ENCODE results near the gene ADCY1.

Gene ADCY1

DNA sequence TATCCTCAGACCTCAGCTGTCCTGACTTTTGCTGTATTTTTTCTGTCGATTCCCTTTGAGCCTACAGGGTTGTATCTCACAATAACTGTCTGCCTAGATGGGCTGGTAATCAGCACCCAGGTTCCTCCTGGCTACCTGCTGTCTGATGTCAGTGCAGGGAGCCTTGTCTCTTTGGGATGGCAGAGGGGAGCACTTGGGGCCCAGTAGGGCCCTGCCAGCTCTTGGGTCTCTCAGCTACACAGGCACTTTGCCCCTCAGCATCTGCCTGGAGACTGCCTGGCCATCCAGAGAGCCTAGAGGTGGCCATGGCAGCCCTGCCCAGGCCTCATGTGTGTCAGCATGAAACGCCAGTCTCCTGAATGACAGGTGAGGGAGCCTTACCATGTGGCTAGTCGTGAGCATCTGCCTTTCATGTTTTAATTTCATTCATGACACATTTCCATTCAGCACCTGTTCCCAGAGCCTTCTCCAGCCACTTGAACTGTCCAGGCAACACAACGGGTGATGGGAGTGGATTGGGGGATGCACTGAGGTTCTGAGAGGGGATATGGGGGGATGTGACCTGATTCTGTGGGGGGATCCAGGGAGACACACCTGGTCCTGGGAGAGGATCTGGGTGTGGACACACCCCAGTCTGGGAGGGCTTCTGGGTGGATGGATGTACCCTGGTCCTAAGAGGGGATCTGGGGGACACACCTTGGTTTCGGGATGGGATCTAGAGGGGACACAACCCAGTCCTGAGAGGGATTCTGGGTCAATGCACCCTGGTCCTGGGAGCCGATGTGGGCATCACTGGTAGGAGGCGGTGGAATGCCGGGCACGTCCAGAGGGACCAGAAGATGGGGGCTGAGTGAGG lies 21.9 kb downstream of the ADCY1 start:
- no peak for DNase-seq

DNA sequence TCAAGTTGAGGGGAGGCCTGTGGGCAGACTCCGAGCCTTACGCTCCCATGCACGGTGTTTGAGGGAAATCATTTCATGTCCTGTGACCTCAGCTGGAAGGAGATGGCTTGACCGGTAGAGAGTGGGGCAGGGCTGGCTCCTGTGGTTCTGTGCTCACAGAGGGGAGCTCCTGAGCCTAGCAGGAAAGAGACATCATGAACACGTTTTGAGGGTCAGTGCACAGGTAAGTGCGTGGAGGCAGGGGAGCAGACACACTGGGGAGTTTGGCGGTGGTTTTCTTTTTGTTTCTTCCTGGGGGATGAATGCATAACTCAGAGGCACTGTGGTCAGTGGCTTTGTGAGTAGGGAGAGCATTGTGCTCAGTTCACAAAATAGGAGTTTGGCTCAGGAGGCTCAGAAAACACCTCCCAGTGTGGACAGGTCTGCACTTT lies 22.5 kb downstream of the ADCY1 start:
- no peak for DNase-seq

DNA sequence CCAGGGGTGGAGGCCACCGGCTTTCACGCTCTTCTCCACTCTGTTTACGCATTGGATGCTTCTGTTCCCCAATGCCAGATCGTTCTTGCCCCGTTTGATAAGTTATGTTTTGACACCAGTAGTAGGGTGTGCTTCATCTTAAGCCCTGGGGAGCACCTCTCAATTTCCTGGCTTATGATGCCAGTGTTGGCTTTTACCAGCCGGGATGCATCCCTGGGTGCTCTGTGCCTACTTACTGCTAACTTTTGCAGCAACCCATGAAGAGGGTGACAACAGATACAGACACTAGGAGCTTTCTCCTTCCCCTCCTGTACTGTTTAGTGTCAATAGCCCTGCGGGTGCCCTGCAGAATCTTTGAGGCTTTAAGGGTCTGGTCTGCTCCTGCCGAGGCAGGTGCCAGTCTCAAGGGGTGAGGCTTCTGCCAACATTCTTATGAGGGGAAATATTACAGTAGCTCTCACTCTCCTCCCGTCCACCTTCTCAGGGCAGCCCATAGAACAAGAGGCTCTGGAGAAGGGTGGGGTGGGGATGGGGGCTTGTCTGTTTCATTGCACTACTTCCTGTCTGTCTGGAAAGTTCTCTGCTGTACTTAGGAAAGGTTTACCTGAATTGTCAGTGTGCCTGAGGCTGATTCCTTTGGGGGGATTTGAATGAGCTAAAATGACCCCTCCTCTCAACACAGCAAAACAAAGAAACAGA lies 23.3 kb downstream of the ADCY1 start:
- no peak for DNase-seq

DNA sequence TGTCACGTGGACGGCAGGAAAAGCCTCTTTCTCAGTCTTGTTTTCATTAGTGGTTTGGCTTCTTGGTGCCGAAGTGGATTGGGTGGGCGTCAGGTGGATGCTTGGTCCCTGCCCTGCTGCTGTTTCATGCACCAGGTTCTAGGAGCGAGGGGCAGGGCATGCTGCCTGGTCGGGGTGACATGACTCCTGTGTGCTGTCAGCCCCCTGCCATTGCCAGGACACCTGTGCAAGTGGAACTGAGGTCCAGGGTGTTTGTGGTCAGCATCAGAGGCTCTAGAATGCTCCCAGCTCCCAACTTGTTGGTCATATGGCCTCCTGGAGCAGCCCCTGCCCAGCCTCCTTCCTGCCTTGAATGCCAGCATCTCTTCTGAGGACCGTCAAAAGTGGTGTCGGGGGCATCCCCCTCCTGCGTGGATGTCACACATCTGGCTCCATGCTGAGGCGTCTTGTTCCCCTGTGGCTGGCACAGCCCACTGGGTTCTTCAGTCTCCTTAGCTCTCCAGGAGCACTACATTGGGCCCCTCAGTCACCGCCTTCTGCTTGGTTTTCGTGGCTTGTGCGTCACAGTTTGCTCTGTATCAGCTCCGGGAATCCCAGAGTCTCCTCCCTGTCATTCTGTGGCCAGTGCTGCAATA lies 24.8 kb downstream of the ADCY1 start:
- no peak for DNase-seq

DNA sequence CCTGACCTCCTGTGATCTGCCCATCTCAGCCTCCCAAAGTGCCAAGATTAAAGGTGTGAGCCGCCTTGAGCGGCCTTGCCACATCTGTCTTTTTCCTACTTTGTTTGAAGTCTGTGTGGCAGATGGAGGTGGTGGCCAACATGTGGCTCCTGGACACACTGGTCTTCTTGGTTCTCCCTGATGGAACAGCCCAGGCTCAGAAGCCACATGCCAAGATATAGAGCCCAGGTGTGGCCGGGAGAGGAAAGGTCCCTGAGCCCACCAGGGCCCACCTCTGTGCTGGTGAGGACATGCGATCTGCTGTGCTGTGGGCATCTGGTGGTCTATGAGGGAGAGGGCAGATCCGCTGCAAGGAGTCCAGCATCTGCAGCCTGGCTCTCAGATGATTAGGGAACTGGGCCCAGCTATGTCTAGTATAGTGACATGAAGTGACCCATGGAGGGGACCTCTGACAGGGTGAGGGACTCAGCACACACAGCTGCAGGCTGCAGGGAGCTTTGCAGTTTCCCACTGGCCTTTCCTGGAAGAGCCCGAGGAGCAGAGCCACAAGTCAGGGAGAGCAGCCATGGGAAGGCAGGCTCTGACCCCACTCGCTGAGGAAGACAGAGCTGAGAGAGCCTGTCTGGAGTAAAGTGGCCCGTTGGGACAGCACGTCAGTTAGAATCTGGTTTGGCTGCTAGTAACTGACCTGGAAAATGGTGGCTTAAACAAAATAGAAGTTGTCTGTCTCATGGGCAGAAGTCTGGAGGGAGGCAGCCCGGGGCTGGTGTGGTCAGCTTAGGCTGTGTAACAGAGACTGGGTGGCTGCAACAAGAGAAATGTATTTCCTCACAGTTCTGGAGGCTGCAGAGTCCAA lies 25.9 kb downstream of the ADCY1 start:
- DNase-seq: no peak

DNA sequence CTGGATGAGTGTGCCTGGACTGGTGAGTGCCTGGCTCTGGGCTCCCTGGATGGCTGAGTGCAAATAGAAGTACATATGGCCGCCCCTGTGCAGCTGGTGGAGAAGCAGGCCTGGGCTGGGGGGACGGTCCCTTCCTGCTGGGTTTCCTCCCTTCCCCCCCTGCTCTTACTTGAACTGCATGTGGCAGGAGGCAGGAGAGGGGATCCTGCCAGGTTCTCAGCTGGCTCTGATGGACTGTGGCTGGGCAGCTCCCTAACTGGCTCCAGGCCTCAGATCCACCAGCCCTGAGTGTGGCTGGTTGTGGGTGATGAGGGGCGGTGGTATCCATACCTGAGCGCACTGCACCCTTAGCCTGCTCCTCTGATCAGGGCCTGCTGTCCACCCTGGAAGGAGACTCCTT lies 26.9 kb downstream of the ADCY1 start:
- no peak for DNase-seq

DNA sequence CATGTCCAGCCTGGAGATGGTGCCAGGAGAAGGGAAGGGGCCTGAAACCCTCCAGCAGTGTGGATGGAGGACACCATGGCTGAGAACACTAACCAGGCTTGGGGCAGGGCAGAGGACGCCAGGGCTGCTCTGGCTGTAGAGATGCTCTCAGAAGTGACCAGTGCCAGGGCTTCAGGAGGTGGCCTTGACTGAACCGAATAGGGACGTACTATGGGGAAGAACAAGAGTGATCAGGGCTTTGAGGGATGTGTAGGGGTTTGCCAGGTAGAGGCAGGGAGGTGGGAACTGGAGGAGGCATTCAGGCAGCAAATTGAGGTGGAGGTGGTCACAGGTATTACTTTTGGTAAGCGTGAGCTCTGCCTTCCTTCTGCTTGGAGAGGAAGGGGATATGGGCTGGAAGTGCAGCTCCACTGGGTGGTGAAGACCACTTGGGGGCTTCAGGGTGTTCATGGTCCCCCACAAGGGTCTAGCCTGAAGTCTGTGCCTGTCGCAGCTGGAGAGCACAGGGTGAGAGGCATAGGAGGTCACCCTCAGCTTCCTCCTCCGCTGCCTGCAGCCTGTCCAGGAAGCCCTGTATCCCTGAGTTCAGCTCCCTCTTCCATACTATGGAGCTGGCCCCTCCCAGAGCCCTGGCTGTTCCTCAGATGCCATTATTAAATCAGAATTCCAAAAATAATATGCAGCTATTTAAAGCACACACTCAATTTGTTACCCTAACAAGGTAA lies 27.8 kb downstream of the ADCY1 start:
- no peak for DNase-seq

DNA sequence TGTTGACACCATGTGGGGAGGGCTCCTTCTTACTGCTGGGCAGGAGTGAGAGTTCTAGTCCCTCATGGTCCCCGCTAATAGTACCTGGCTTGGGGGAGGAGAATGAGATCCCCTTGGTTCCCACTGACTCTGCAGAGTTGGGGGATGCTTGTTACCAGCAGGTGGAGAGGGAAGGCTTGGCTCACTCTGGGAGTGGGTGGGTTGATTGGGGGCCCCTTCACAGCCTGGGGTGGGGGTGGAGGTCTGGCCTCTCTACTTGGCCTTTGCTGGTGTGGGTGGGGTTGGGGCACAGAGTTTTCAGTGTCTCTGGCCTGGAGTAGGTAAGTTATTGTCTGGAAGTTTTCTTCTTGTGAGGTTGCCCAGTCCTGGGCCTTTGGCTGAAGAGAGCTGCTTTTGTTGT lies 31.9 kb downstream of the ADCY1 start:
- DNase-seq: no peak

DNA sequence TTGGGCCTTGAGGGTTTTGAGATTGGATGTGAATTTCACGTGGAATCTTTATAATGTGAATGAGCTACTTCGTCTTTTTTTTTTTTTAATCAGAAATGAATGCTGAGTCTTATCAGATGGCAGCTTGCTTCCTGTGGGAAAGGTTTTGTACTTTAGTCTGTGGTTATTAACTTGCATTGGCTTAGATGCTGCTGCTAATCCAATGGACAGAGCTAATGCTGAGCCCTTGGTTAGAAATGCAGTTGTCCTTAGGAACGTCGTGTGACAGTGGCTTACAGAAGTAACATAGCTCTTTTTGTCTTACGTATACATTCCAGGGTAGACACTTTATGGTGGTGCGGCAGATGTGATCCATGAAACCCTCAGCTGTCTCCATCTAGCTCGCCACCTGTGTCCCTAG lies 32.8 kb downstream of the ADCY1 start:
- no peak for DNase-seq

DNA sequence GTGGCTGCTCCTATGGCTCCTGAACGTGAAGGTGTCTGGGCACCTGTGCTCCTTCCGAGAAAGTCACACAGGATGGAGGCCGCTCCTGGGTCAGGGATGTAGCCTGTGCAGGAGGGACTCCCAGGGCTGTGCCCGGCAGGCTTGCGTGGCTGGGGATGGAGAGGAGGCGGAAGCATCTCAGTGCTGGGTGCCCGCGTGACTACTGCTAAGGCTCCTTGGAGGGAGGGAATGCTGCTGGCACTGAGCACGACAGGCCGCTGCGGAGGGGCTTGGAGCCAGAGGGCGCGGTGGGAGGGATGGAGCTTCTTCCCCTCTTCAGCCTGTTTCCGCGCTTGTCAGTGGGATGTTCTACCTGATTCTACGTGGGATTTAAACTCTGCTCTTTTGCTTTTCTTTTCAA lies 35.0 kb downstream of the ADCY1 start:
- no peak for DNase-seq

DNA sequence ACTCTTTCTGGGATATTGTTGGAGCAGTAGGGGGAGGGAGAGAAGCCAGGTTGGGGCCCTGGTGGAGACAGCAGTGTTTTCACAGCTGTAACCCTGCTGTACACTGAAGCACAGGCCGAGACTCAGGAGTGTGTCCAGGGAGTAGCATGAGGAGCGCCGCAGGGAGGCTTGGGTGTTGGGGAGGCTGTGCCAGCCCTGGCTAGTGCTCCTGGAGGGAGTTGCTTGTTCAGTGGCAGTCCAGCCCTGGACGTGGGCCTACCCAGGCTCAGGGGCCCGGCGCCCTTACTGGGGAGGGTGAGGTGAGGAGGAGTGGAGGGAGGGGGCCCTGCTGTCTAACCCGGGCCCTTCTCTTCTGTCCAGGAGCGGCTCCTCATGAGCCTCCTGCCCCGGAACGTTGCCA lies 35.9 kb downstream of the ADCY1 start:
- no peak for DNase-seq

DNA sequence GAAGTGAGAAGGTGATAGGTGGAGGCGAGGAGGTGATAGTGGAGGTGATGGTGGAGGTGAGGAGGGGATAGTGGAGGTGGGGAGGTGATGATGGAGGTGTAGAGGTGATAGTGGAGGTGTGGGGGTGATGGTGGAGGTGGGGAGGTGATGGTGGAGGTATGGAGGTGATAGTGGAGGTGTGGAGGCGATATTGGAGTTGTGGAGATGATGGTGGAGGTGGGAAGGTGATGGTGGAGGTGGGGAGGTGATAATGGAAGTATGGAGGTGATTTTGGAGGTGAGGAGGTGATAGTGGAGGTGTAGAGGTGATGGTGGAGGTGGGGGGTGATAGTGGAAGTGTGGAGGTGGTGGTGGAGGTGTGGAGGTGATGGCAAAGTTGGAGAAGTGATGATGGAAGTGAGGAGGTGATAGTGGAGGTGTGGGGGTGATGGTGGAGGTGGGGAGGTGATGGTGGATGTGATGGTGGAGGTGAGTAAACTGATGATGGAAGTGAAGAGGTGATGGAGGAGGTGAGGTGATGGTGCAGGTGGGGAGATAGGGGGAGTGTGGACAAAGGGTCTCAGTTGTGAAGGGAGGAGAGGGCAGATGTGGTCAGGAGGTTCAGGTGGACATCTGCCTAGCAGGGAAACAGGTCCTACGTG lies 36.6 kb downstream of the ADCY1 start:
- no peak for DNase-seq

DNA sequence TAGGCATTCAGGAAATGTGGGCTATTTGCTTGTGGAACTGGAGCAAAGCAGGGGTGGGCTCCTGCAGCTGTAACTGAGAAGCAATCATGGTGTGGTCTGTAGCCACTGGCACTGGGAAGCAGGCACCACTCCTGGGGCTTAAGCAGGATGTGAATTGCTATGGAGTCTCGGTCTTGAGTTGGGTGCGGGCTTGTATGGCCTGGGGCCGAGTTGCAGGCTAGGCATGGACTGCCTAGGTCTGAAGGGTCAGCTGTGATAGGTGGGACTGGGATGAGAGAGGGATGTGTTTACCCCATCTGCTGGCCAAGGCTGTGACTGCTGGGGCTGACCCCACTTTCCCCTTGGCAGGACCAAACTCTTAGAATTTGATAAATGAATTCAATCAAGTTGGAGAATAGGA lies 43.0 kb downstream of the ADCY1 start:
- no peak for DNase-seq

DNA sequence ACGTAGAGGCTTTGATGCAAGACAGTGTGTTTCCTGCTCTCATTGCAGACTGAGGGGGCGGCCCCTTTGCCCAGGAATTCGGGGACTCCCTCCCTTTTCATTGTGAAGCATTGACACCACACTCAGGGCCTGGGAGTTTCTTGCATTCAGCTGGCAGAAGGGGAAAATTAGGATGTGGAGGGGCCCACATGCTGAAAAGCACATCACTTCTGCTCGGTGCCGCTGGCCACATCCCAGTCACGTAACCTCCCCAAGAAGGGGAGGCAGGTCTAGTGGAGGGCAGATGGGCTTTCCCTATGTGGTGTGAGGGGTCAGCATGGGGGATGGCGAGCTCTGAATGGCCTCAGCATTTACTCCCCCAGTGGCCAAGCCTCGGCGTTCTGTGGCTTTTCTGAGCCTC lies 47.9 kb downstream of the ADCY1 start:
- DNase-seq: no peak

DNA sequence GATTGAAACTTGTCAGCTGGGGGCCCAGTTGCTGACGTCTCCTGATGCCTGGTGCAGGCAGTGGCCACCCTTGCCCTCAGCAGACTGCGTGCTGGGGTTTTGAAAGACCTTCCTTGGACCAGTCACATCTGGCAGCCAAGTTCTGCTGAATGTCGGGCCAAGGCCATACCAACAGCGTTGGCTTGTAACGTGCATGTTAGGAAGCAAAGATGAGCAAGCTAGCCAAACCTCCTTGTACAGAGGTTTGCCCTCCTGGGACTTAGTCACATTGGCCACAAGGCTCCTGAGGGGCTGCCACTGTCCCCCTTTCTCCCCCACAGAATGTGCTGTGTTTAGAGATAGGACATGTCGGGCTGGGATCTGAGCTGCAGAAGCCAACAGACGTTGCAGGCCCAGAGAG lies 49.0 kb downstream of the ADCY1 start:
- no peak for DNase-seq

DNA sequence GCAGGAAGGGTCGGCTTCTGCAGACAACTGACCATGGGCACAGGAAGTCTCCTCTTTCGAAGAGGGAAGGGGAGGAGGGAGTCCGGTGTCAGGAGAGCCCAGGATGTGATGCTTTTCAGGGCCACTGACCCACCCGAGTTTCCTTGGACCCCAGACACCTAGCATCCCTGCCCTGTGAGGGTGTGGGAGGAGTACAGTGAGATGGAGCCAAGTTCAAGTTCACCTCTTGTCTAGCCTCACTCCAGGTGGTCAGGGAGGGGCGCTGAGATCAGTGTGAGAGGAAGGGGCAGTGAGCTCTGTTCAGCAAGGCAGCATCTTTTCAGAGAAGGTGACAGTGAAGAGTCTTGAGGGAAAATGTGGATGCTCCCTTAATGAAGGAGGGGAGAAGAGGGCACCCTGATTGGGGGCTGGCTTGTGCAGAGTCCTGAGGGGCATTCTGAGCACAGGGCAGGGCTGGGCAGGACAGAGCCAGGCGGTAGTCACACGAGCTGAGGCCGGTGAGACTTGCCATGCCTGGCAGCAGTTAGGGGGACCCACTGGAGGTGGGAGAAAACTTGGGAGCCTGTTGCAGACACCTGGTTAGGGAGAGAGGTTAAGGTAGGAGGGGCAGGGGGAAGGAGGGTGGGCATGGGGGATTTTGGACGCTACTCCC lies 49.7 kb downstream of the ADCY1 start:
- DNase-seq: no peak

DNA sequence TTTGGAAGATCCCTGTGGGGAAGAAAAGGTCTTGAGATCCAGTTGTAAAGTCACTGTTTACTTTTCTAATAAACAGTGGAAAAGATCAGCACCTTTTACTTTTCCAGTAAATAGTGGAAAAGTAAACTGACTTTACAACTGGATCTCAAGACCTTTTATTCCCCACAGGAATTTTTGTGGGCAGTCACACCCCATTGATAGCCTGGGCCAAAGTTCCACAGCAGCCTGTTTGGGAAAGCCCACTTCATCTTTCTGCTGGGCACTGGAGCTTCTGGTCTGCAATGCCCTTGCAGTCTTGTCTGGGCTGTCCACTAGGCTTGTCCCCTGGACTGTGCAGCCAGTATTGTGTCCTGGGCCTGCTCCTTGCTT lies 50.2 kb downstream of the ADCY1 start:
- no peak for DNase-seq

DNA sequence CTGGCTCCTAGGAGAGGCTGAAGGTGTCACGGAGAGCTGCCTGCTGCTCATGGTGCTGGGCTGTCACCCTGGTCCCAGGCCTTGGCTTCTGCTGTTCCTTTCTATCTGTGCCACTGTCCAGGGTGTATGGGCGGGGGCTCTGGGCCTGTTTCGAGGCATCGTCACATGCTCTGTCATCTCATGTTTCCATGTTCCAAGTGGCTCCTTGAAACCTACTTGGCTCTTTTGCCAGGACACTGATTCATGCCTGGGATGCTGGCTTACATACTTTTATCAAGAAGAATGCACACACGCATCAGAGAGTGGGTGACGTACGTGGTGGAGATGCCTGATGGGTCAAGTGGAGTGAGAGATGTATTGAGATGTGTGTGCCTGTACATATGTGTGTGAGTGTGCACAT lies 50.9 kb downstream of the ADCY1 start:
- DNase-seq: no peak

DNA sequence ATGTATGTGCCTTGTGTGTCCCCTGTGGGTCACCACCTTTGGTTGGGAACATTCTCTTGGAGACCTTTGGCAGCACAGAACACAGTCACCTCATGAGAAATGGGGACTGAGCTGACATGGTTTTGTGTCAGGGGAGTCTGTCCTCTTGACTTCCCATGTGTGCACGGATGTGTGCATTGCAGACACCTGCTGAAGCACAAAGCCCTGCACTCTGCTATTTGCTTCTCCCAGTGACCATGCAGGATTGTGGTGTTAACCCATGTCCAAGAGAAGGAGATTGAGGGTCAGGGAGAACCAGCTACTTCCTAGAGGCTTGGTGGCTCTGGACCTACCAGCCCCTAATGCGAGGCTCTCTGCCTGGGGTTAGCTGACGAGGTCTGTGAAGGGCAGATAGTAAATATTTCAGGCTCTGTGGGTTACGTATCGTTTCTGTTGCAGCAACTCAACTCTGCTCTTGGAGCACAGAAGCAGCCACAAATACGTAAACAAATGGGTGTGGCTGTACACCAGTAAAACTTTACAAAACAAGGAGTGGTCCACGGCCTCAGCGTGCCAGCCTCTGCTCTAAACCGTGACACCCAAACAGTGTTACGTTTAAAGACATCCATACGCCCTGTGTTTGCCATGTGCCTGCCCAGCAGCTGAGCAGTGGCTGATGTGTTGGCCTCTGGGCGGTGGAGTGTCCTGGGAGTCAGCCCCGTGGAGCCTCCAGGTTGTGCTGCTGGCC lies 51.7 kb downstream of the ADCY1 start:
- DNase-seq: no peak

Data from NCI-H510A (cell line).